ENCODE results near the gene CCNH.

The CCNH gene

DNA sequence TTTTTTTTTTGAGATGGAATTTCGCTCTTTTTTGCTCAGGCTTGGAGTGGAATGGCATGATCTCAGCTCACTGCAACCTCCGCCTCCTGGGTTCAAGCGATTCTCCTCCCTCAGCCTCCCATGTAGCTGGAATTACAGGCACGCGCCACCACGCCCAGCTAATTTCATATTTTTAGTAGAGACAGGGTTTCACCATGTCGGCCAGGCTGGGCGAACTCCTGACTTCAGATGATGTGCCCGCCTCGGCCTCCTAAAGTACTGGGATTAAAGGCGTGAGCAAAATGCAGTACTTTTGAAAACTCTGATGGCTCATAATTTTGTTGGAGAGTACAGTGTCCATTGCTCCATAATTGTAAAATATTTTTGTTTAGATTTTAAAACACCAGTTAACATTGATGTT, 52.6 kb downstream of the CCNH start:
- TF ChIP-seq FOXP2 (optimal IDR thresholded peaks at IDR 0.05; ENCODE audit: borderline replicate concordance, extremely low read depth, extremely low read length, insufficient read depth) (no peak), TAF1 (IDR thresholded peaks at IDR 0.05; ENCODE audit: borderline replicate concordance, insufficient read depth, low read length) (no peak), POLR2AphosphoS5 (IDR thresholded peaks at IDR 0.05; ENCODE audit: low read depth, low read length) (no peak), SIN3A (IDR thresholded peaks at IDR 0.05; ENCODE audit: borderline replicate concordance, insufficient read depth, low read length) (no peak)
- TF ChIP-seq, protein P1, sequence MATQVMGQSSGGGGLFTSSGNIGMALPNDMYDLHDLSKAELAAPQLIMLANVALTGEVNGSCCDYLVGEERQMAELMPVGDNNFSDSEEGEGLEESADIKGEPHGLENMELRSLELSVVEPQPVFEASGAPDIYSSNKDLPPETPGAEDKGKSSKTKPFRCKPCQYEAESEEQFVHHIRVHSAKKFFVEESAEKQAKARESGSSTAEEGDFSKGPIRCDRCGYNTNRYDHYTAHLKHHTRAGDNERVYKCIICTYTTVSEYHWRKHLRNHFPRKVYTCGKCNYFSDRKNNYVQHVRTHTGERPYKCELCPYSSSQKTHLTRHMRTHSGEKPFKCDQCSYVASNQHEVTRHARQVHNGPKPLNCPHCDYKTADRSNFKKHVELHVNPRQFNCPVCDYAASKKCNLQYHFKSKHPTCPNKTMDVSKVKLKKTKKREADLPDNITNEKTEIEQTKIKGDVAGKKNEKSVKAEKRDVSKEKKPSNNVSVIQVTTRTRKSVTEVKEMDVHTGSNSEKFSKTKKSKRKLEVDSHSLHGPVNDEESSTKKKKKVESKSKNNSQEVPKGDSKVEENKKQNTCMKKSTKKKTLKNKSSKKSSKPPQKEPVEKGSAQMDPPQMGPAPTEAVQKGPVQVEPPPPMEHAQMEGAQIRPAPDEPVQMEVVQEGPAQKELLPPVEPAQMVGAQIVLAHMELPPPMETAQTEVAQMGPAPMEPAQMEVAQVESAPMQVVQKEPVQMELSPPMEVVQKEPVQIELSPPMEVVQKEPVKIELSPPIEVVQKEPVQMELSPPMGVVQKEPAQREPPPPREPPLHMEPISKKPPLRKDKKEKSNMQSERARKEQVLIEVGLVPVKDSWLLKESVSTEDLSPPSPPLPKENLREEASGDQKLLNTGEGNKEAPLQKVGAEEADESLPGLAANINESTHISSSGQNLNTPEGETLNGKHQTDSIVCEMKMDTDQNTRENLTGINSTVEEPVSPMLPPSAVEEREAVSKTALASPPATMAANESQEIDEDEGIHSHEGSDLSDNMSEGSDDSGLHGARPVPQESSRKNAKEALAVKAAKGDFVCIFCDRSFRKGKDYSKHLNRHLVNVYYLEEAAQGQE (IDR thresholded peaks at IDR 0.05; ENCODE audit: insufficient read depth in 1 of 2, low read depth in 2 of 2, low read length in 2 of 2) = no peak

DNA sequence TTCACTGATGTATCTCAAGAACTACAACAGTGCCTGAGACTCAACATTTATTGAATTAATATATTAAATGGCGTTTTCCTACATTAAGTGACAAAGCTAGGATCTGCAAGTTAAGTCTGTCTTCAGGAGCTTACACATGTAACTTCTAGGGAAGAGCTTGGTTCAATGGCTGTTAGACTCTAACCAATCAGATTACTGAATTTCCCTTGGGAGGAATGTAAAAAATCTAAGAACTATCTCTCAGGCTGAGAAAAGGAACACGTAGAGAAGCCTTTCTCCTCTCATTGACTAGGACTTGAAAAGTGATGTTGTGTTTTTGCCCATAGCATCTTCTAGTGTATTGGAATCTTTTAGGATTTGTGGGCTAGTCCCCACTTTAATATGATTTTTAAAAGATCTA, 53.6 kb downstream of the CCNH start:
- TF ChIP-seq TAF1 (IDR thresholded peaks at IDR 0.05; ENCODE audit: borderline replicate concordance, insufficient read depth, low read length) = no peak
- no peak for TF ChIP-seq SIN3A (IDR thresholded peaks at IDR 0.05; ENCODE audit: borderline replicate concordance, insufficient read depth, low read length)
- TF ChIP-seq, protein P1 (IDR thresholded peaks at IDR 0.05; ENCODE audit: insufficient read depth in 1 of 2, low read depth in 2 of 2, low read length in 2 of 2) = no peak
- no peak for TF ChIP-seq FOXP2 (optimal IDR thresholded peaks at IDR 0.05; ENCODE audit: borderline replicate concordance, extremely low read depth, extremely low read length, insufficient read depth)
- no peak for TF ChIP-seq POLR2AphosphoS5 (IDR thresholded peaks at IDR 0.05; ENCODE audit: low read depth, low read length)

DNA sequence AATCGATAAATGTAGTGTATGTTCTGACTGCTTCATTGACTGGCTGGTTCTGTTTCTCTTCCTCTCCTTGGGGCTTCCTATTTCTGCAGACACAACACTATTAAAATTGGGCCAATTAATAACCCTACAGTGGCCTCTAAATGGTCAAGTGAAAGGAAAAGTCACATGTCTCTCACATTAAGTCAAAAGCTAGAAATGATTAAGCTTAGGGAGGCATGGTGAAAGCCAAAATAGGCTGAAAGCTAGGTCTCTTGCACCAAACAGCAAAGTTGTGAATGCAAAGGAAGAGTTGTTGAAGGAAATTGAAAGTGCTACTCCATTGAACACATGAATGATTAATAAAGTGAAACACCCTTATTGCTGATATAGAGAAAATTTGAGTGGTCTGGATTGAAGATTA, 58.2 kb downstream of the CCNH start:
- no peak for TF ChIP-seq SIN3A (IDR thresholded peaks at IDR 0.05; ENCODE audit: borderline replicate concordance, insufficient read depth, low read length)

DNA sequence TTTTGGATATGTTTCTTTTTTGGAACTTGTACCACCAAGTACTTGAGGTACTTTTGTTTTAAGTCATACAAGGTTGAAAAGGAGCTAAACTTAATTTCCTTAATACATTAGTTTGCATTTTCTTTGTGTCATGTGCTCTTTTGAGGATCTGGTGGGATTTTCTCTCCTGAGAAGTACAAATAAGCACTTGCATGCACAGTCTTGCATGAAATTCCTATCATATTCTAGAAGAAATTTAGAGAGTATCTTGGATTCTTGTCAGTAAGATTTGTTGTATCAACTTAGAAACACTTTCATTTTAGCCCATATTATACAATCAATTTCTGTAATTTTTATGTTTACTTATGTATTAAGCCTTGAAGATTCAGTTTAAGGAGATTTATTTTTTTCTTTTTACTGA, 64.9 kb downstream of the CCNH start:
- TF ChIP-seq POLR2AphosphoS5 (IDR thresholded peaks at IDR 0.05; ENCODE audit: low read depth, low read length) = no peak
- TF ChIP-seq FOXP2 (optimal IDR thresholded peaks at IDR 0.05; ENCODE audit: borderline replicate concordance, extremely low read depth, extremely low read length, insufficient read depth) = no peak
- no peak for TF ChIP-seq TAF1 (IDR thresholded peaks at IDR 0.05; ENCODE audit: borderline replicate concordance, insufficient read depth, low read length)
- TF ChIP-seq SIN3A (IDR thresholded peaks at IDR 0.05; ENCODE audit: borderline replicate concordance, insufficient read depth, low read length) = no peak
- TF ChIP-seq, protein P1 (IDR thresholded peaks at IDR 0.05; ENCODE audit: insufficient read depth in 1 of 2, low read depth in 2 of 2, low read length in 2 of 2) = no peak

DNA sequence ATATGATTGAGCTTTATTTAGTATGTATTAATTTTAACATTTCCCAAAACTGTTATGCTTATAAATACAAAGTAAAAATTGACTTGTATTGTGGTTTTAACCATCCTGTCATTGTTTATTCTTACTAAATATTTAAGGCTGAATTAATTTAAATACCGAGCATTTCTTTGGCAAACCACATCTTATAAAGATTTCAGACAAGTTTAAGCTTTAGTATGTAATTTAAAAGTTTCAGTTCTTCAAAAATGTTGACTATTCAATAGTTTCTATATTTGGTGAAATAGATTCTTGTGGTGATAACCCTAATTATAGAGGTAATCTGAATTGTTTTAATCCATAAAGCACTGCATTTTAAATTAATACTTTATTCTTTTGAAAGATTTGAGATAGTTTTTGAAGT, 65.5 kb downstream of the CCNH start:
- TF ChIP-seq FOXP2 (optimal IDR thresholded peaks at IDR 0.05; ENCODE audit: borderline replicate concordance, extremely low read depth, extremely low read length, insufficient read depth) (no peak), TAF1 (IDR thresholded peaks at IDR 0.05; ENCODE audit: borderline replicate concordance, insufficient read depth, low read length) (no peak), SIN3A (IDR thresholded peaks at IDR 0.05; ENCODE audit: borderline replicate concordance, insufficient read depth, low read length) (no peak), POLR2AphosphoS5 (IDR thresholded peaks at IDR 0.05; ENCODE audit: low read depth, low read length) (no peak)
- TF ChIP-seq, protein P1 (IDR thresholded peaks at IDR 0.05; ENCODE audit: insufficient read depth in 1 of 2, low read depth in 2 of 2, low read length in 2 of 2) = no peak

Measured in PFSK-1 (cell line).